IMR-90 (cell line): Measurements from ENCODE around the gene BHLHE23. TPM values are rescaled to one million over a fixed set of nuclear protein-coding genes. Genes with fewer than 3 reads are reported as not detected.

Experiments used
- ATAC-seq: fragments of 200-7000 bp; cut with Tn5 transposase; 2 replicates; pipeline ENCODE4 v1.9.1; 2020; ENCODE audit warnings: low read depth, mild to moderate bottlenecking, moderate library complexity
- BruUV-seq: library from RNA; stranded (reverse); fragments of 400-500 nt; replicated peaks from 2 replicates; lab custom pipeline; 2021; lab: Mats Ljungman, UMichigan
- CTCF ChIA-PET: fragments of 300-600 bp; formaldehyde crosslinking; extraction: SDS; loops from one replicate; lab custom pipeline; 2021; ENCODE audit warnings: antibody characterized with exemption; lab: Yijun Ruan, JAX
- POLR2A ChIA-PET: fragments of 300-600 bp; sonication (Branson Sonifier 250); formaldehyde crosslinking; loops from one replicate; lab custom pipeline; 2022; ENCODE audit warnings: antibody characterized with exemption; ENCODE audit not compliant: unreplicated experiment; lab: Charles Lee
- DNase-seq: peaks from one replicate; pipeline ENCODE4 v3.0.0; 2013
- H2AFZ ChIP-seq: replicated peaks from 2 replicates; pipeline ENCODE3; 2013; ENCODE audit warnings: low read length, mild to moderate bottlenecking; ENCODE audit not compliant: poor library complexity
- H2AK5ac ChIP-seq: 2 replicates; pipeline ENCODE4 v1.6.1; 2013; ENCODE audit warnings: low read depth, low read length, inconsistent platforms
- H2AK9ac ChIP-seq: replicated peaks from 2 replicates; pipeline ENCODE3; 2013; ENCODE audit warnings: mild to moderate bottlenecking, low read depth, low read length, moderate library complexity; ENCODE audit not compliant: poor library complexity
- H2BK120ac ChIP-seq: 2 replicates; pipeline ENCODE4 v1.6.1; 2013; ENCODE audit warnings: low read depth, low read length, inconsistent platforms
- H2BK15ac ChIP-seq: 3 replicates; pipeline ENCODE4 v1.6.1; 2013; ENCODE audit warnings: low read depth, low read length, inconsistent platforms
- H2BK20ac ChIP-seq: 2 replicates; pipeline ENCODE4 v1.6.1; 2013; ENCODE audit warnings: low read depth, mild to moderate bottlenecking, inconsistent platforms, low read length, moderate library complexity
- H2BK5ac ChIP-seq: 2 replicates; pipeline ENCODE4 v1.6.1; 2013; ENCODE audit warnings: mild to moderate bottlenecking, low read depth, low read length, inconsistent platforms; ENCODE audit not compliant: poor library complexity, severe bottlenecking
- H3K14ac ChIP-seq: replicated peaks from 2 replicates; pipeline ENCODE4 v1.6.1; 2013; ENCODE audit warnings: low read depth, low read length, inconsistent platforms
- H3K18ac ChIP-seq: 2 replicates; pipeline ENCODE4 v1.6.1; 2013; ENCODE audit warnings: low read depth, low read length, control low read depth
- H3K23ac ChIP-seq: 2 replicates; pipeline ENCODE4 v1.6.1; 2013; ENCODE audit warnings: low read depth, low read length, inconsistent platforms
- H3K27ac ChIP-seq: 2 replicates; pipeline ENCODE4 v1.5.1; 2013; ENCODE audit warnings: mild to moderate bottlenecking, control low read depth, low read length; ENCODE audit not compliant: insufficient read depth
- H3K27me3 ChIP-seq: 2 replicates; pipeline ENCODE4 v1.6.1; 2013; ENCODE audit warnings: low read length; ENCODE audit not compliant: control insufficient read depth, insufficient read depth
- H3K36me3 ChIP-seq: 2 replicates; pipeline ENCODE4 v1.6.1; 2013; ENCODE audit warnings: low read length, mixed read lengths; ENCODE audit not compliant: control insufficient read depth, insufficient read depth
- H3K4ac ChIP-seq: 2 replicates; pipeline ENCODE4 v1.6.1; 2013; ENCODE audit warnings: low read depth, low read length, inconsistent platforms
- H3K4me1 ChIP-seq: 2 replicates; pipeline ENCODE4 v1.6.1; 2013; ENCODE audit warnings: low read length, mixed read lengths; ENCODE audit not compliant: control insufficient read depth, insufficient read depth
- H3K4me2 ChIP-seq: 2 replicates; pipeline ENCODE4 v1.6.1; 2013; ENCODE audit warnings: low read depth, mild to moderate bottlenecking, control low read depth, low read length, moderate library complexity
- H3K4me3 ChIP-seq: 2 replicates; pipeline ENCODE4 v1.5.1; 2013; ENCODE audit warnings: low read depth, mild to moderate bottlenecking, control low read depth, low read length, moderate library complexity; ENCODE audit not compliant: insufficient read depth
- H3K56ac ChIP-seq: 2 replicates; pipeline ENCODE4 v1.6.1; 2013; ENCODE audit warnings: low read length, inconsistent platforms; ENCODE audit not compliant: insufficient read depth; ENCODE audit errors: extremely low read depth
- H3K79me1 ChIP-seq, 2 experiments: 2 replicates each; pipeline ENCODE4 v1.6.1; 2013; ENCODE audit warnings: low read length in 2 of 2, inconsistent platforms in 1 of 2, low read depth in 1 of 2
- H3K9ac ChIP-seq: 2 replicates; pipeline ENCODE4 v1.6.1; 2013; ENCODE audit warnings: low read depth, low read length, control low read depth
- H3K9me1 ChIP-seq: 2 replicates; pipeline ENCODE4 v1.6.1; 2013; ENCODE audit warnings: low read length, inconsistent platforms; ENCODE audit not compliant: insufficient read depth
- H3K9me3 ChIP-seq: 2 replicates; pipeline ENCODE4 v1.6.1; 2013; ENCODE audit warnings: low read length; ENCODE audit not compliant: control insufficient read depth, insufficient read depth
- H4K20me1 ChIP-seq: 2 replicates; pipeline ENCODE4 v1.6.1; 2013; ENCODE audit warnings: low read length, inconsistent platforms; ENCODE audit not compliant: insufficient read depth
- H4K5ac ChIP-seq: 2 replicates; pipeline ENCODE4 v1.6.1; 2013; ENCODE audit warnings: mild to moderate bottlenecking, low read depth, low read length, control low read depth
- H4K8ac ChIP-seq, 2 experiments: 2 replicates each; pipeline ENCODE4 v1.6.1; 2013; ENCODE audit warnings: low read depth in 2 of 2, low read length in 2 of 2, control low read depth in 1 of 2, inconsistent platforms in 1 of 2
- H4K91ac ChIP-seq: 2 replicates; pipeline ENCODE4 v1.6.1; 2013; ENCODE audit warnings: low read depth, low read length, inconsistent platforms; ENCODE audit not compliant: insufficient read depth
- BHLHE40 ChIP-seq: fragments of 150-350 bp; IDR thresholded peaks from 2 replicates; pipeline ENCODE4 v1.6.1; 2016; ENCODE audit warnings: mild to moderate bottlenecking, low read depth, low read length
- CEBPB ChIP-seq: IDR thresholded peaks from 2 replicates; pipeline ENCODE4 v1.6.1; 2012; ENCODE audit warnings: low read depth, low read length, improper control_type of control experiment
- CHD1 ChIP-seq: IDR thresholded peaks from 2 replicates; pipeline ENCODE4 v1.6.1; 2012; ENCODE audit warnings: low read depth, low read length, improper control_type of control experiment
- FOS ChIP-seq: fragments of 150-350 bp; IDR thresholded peaks from 2 replicates; pipeline ENCODE4 v1.6.1; 2016; ENCODE audit warnings: low read depth, low read length
- MAFK ChIP-seq: IDR thresholded peaks from 2 replicates; pipeline ENCODE4 v1.6.1; 2012; ENCODE audit warnings: low read depth, low read length, improper control_type of control experiment
- MAZ ChIP-seq: IDR thresholded peaks from 2 replicates; pipeline ENCODE4 v1.6.1; 2012; ENCODE audit warnings: low read depth, mild to moderate bottlenecking, low read length, improper control_type of control experiment, moderate library complexity, borderline replicate concordance
- MXI1 ChIP-seq: IDR thresholded peaks from 2 replicates; pipeline ENCODE4 v1.6.1; 2012; ENCODE audit warnings: low read depth, mild to moderate bottlenecking, low read length, moderate library complexity, borderline replicate concordance
- NFE2L2 ChIP-seq: fragments of 150-350 bp; IDR thresholded peaks from 2 replicates; pipeline ENCODE4 v1.6.1; 2016; ENCODE audit warnings: low read depth, mild to moderate bottlenecking, low read length
- POLR2A ChIP-seq: IDR thresholded peaks from 2 replicates; pipeline ENCODE4 v1.6.1; 2012; ENCODE audit warnings: mild to moderate bottlenecking, low read depth, low read length
- RAD21 ChIP-seq: IDR thresholded peaks from 2 replicates; pipeline ENCODE4 v1.6.1; 2012; ENCODE audit warnings: low read length, improper control_type of control experiment
- RCOR1 ChIP-seq: IDR thresholded peaks from 2 replicates; pipeline ENCODE4 v1.6.1; 2012; ENCODE audit warnings: mild to moderate bottlenecking, low read length, improper control_type of control experiment; ENCODE audit not compliant: insufficient replicate concordance
- RFX5 ChIP-seq: IDR thresholded peaks from 2 replicates; pipeline ENCODE4 v1.8.0; 2012; ENCODE audit warnings: low read depth, mild to moderate bottlenecking, low read length, moderate library complexity
- SMC3 ChIP-seq: fragments of 150-350 bp; IDR thresholded peaks from 2 replicates; pipeline ENCODE4 v1.6.1; 2016; ENCODE audit warnings: low read depth, mild to moderate bottlenecking, antibody characterized with exemption, low read length, moderate library complexity
- WGBS, 2 experiments: methylation state at CpG; one replicate each; pipeline versions ENCODE4 v1.1.5 to v1.1.7; 2013; ENCODE audit warnings: missing lambda C conversion rate in 2 of 2; ENCODE audit not compliant: insufficient read length in 1 of 2; ENCODE audit errors: extremely low coverage in 2 of 2; 5-methylcytosine and 5-hydroxymethylcytosine counted together
- dilution Hi-C: fragments of 300-500 bp; cut with HindIII; formaldehyde crosslinking; loops from one replicate; pipeline ENCODE4 v1.14.3; 2018; ENCODE audit warnings: low sequenced_read_pairs; ENCODE audit not compliant: unreplicated experiment
- in situ Hi-C: fragments of 300-500 bp; cut with MboI; formaldehyde crosslinking; loops from 3 replicates; pipeline ENCODE4 v1.14.3; 2019; ENCODE audit warnings: low sequenced_read_pairs, inconsistent platforms, mixed read lengths
- intact Hi-C: fragments of 100-400 bp; cut with micrococcal nuclease; formaldehyde crosslinking; loops from 2 replicates; pipeline ENCODE4 v1.10.0; 2022
- polyA plus RNA-seq, 3 experiments: library from polyadenylated mRNA; depleted of rRNA; stranded (reverse); fragments of >200 nt; gene quantifications; 2 replicates each; pipeline ENCODE4 v1.2.3, GENCODE V29; 2012; ENCODE audit warnings: low replicate concordance in 1 of 3
- total RNA-seq: library from RNA; depleted of rRNA; stranded (reverse); fragments of >200 nt; gene quantifications from 2 replicates; pipeline ENCODE4 v1.2.3, GENCODE V29; 2012
- TF ChIP-seq, protein P1 (sequence below): fragments of 150-350 bp; IDR thresholded peaks from 2 replicates; pipeline ENCODE4 v1.6.1; 2016; ENCODE audit warnings: low read depth, mild to moderate bottlenecking, low read length, moderate library complexity, borderline replicate concordance
- TF ChIP-seq, protein P2 (sequence below): fragments of 150-350 bp; IDR thresholded peaks from 2 replicates; pipeline ENCODE4 v1.6.1; 2017; ENCODE audit warnings: mild to moderate bottlenecking, antibody characterized with exemption, low read length, low read depth
- TF ChIP-seq, protein P3 (sequence below): conservative IDR thresholded peaks from 2 replicates; pipeline ENCODE4 v1.5.1; 2012; ENCODE audit warnings: mild to moderate bottlenecking, low read depth, low read length, improper control_type of control experiment

BHLHE23 gene
- total and polyA plus RNA-seq, 2 of the 4 experiments (the other 2 are of a cell fraction): not detected

DNA sequence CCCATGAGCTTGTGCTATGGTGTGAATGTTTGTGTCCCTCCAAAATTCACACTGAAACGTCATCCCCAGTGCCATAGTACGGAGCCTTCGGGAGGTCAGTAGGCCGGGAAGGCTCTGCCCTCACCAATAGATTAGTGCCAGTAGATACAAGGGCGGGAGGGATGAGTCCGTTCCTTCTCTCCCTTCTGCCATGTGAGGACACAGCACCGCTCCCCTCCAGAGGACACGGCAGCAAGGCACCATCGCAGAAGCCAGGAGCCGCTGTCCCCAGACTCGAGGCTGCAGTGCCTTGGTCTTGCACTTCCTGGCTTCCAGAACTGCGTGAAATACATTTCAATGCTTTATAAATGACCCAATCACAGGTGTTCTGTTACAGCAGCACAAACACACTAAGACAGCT is 39.2 kb upstream of the BHLHE23 start:
- Histone ChIP-seq H3K4me2 (no peak overlapping the region), H3K9me3 (peaks cover 6% of the 10 kb centered on the region; the same call in 1 of the 2 replicates), H2AK5ac (no peak overlapping the region), H3K27ac (no peak overlapping the region), H2BK5ac (no peak overlapping the region), H3K9me1 (no peaks in the 10 kb centered on the region), H2AFZ (peak overlapping the region; percentile 1), H3K79me1 (no peaks in the 10 kb centered on the region), H3K23ac (no peak overlapping the region), H2BK15ac (no peak overlapping the region), H4K8ac (no peak overlapping the region), H3K4me3 (no peak overlapping the region), H2BK120ac (no peak overlapping the region), H3K36me3 (no peaks in the 10 kb centered on the region), H2AK9ac (no peak overlapping the region), H3K4me1 (no peaks in the 10 kb centered on the region), H2BK20ac (no peak overlapping the region), H3K14ac (no peak overlapping the region), H4K91ac (no peak overlapping the region), H3K56ac (no peak overlapping the region), H3K9ac (no peak overlapping the region), H4K5ac (no peak overlapping the region), H3K4ac (no peak overlapping the region), H4K20me1 (no peaks in the 10 kb centered on the region), H3K27me3 (peaks cover 27% of the 10 kb centered on the region), H3K18ac (no peak overlapping the region)
- TF ChIP-seq SMC3 (no peak), BHLHE40 (no peak), RFX5 (no peak), MAZ (no peak), MAFK (no peak), RCOR1 (no peak), CEBPB (no peak), RAD21 (no peak), FOS (no peak), MXI1 (no peak), NFE2L2 (no peak), POLR2A (no peak), CHD1 (no peak)
- TF ChIP-seq, protein P1, sequence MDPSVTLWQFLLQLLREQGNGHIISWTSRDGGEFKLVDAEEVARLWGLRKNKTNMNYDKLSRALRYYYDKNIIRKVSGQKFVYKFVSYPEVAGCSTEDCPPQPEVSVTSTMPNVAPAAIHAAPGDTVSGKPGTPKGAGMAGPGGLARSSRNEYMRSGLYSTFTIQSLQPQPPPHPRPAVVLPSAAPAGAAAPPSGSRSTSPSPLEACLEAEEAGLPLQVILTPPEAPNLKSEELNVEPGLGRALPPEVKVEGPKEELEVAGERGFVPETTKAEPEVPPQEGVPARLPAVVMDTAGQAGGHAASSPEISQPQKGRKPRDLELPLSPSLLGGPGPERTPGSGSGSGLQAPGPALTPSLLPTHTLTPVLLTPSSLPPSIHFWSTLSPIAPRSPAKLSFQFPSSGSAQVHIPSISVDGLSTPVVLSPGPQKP: no peak
- TF ChIP-seq, protein P2, sequence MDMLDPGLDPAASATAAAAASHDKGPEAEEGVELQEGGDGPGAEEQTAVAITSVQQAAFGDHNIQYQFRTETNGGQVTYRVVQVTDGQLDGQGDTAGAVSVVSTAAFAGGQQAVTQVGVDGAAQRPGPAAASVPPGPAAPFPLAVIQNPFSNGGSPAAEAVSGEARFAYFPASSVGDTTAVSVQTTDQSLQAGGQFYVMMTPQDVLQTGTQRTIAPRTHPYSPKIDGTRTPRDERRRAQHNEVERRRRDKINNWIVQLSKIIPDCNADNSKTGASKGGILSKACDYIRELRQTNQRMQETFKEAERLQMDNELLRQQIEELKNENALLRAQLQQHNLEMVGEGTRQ: no peak
- TF ChIP-seq, protein P3, sequence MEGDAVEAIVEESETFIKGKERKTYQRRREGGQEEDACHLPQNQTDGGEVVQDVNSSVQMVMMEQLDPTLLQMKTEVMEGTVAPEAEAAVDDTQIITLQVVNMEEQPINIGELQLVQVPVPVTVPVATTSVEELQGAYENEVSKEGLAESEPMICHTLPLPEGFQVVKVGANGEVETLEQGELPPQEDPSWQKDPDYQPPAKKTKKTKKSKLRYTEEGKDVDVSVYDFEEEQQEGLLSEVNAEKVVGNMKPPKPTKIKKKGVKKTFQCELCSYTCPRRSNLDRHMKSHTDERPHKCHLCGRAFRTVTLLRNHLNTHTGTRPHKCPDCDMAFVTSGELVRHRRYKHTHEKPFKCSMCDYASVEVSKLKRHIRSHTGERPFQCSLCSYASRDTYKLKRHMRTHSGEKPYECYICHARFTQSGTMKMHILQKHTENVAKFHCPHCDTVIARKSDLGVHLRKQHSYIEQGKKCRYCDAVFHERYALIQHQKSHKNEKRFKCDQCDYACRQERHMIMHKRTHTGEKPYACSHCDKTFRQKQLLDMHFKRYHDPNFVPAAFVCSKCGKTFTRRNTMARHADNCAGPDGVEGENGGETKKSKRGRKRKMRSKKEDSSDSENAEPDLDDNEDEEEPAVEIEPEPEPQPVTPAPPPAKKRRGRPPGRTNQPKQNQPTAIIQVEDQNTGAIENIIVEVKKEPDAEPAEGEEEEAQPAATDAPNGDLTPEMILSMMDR: no peak
- BruUV-seq: no TSS peak
- DNase-seq (no peak), ATAC-seq (no peak)
- POLR2A ChIA-PET: no interaction called here
- dilution Hi-C loops (no loop called here), in situ Hi-C loops (no loop called here), intact Hi-C loops (no loop called here)
- no CpG with 5 or more reads among the region's 12 CpGs for WGBS, 2 experiments
- CTCF ChIA-PET: no interaction called here
